Liver (tissue), 9 donors: ENCODE data around the gene KRTAP10-9. TPM values are rescaled to one million over a fixed set of nuclear protein-coding genes. Genes with fewer than 3 reads are reported as not detected.
"Not testable (repeated sequence)": the region's sequence is repeated elsewhere in the genome, so short reads cannot be mapped to it uniquely, and the experiment has no call there.

Experiments used
- DNase-seq: peaks from one replicate; pipeline ENCODE4 v3.0.0-alpha.2; 2017; ENCODE audit warnings: low spot score
- H3K27ac ChIP-seq, 2 donors: one replicate each; pipeline ENCODE4 v1.7.0; 2013; ENCODE audit warnings: inconsistent platforms in 2 of 2, low read length in 2 of 2, control low read depth in 1 of 2, low read depth in 1 of 2, mild to moderate bottlenecking in 1 of 2
- H3K27me3 ChIP-seq, 4 donors: one replicate each; pipeline versions ENCODE4 v1.6.1 to v1.7.0; 2013; ENCODE audit warnings: low read length in 3 of 4, inconsistent platforms in 1 of 4, mild to moderate bottlenecking in 1 of 4, moderate library complexity in 1 of 4; ENCODE audit not compliant: control insufficient read depth in 4 of 4, insufficient read depth in 4 of 4
- H3K36me3 ChIP-seq, 4 donors: one replicate each; pipeline versions ENCODE4 v1.6.1 to v1.7.0; 2013; ENCODE audit warnings: low read length in 3 of 4, mild to moderate bottlenecking in 3 of 4, low read depth in 1 of 4, moderate library complexity in 1 of 4; ENCODE audit not compliant: control insufficient read depth in 4 of 4, insufficient read depth in 3 of 4
- H3K4me1 ChIP-seq, 4 donors: one replicate each; pipeline versions ENCODE4 v1.6.1 to v1.7.0; 2013; ENCODE audit warnings: low read length in 3 of 4, mild to moderate bottlenecking in 3 of 4, moderate library complexity in 1 of 4; ENCODE audit not compliant: control insufficient read depth in 4 of 4, insufficient read depth in 4 of 4
- H3K4me3 ChIP-seq, 3 donors: one replicate each; pipeline versions ENCODE4 v1.6.1 to v1.7.0; 2013; ENCODE audit warnings: low read length in 3 of 3, control low read depth in 1 of 3, low read depth in 1 of 3, mild to moderate bottlenecking in 1 of 3
- H3K9ac ChIP-seq, 2 donors: one replicate each; pipeline ENCODE4 v1.7.0; 2013; ENCODE audit warnings: low read length in 2 of 2, mild to moderate bottlenecking in 2 of 2, moderate library complexity in 2 of 2, control low read depth in 1 of 2, low read depth in 1 of 2
- H3K9me3 ChIP-seq, 4 donors: one replicate each; pipeline versions ENCODE4 v1.6.1 to v1.7.0; 2013; ENCODE audit warnings: low read length in 3 of 4; ENCODE audit not compliant: control insufficient read depth in 4 of 4
- ATF3 ChIP-seq: IDR thresholded peaks from 2 replicates; pipeline ENCODE4 v1.6.1; 2016; ENCODE audit warnings: antibody characterized with exemption
- EGR1 ChIP-seq, 2 donors: IDR thresholded peaks; 2 replicates each; pipeline ENCODE4 v1.6.1; 2016 to 2018; ENCODE audit warnings: antibody characterized with exemption in 2 of 2, low read depth in 2 of 2
- FOXA1 ChIP-seq: IDR thresholded peaks from 2 replicates; pipeline ENCODE4 v1.6.1; 2016; ENCODE audit warnings: antibody characterized with exemption
- GABPA ChIP-seq, 2 donors: IDR thresholded peaks in 1 of 2; conservative IDR thresholded peaks in 1 of 2; 2 replicates each; pipeline ENCODE4 v1.6.1; 2016; ENCODE audit warnings: antibody characterized with exemption in 2 of 2, mild to moderate bottlenecking in 1 of 2, moderate library complexity in 1 of 2
- JUND ChIP-seq, 2 donors: IDR thresholded peaks; 2 replicates each; pipeline ENCODE4 v1.6.1; 2016; ENCODE audit warnings: antibody characterized with exemption in 2 of 2
- MAX ChIP-seq: IDR thresholded peaks from 2 replicates; pipeline ENCODE4 v1.6.1; 2016; ENCODE audit warnings: antibody characterized with exemption
- NR2F2 ChIP-seq: IDR thresholded peaks from 2 replicates; pipeline ENCODE4 v1.6.1; 2016; ENCODE audit warnings: antibody characterized with exemption
- RAD21 ChIP-seq, 2 donors: IDR thresholded peaks; 2 replicates each; pipeline ENCODE4 v1.6.1; 2016; ENCODE audit warnings: antibody characterized with exemption in 2 of 2, mild to moderate bottlenecking in 2 of 2
- REST ChIP-seq: IDR thresholded peaks from 2 replicates; pipeline ENCODE4 v1.6.1; 2016; ENCODE audit warnings: antibody characterized with exemption, mild to moderate bottlenecking
- SP1 ChIP-seq: IDR thresholded peaks from 2 replicates; pipeline ENCODE4 v1.6.1; 2018; ENCODE audit warnings: antibody characterized with exemption, mild to moderate bottlenecking
- TAF1 ChIP-seq: conservative IDR thresholded peaks from 2 replicates; pipeline ENCODE4 v1.6.1; 2016; ENCODE audit warnings: antibody characterized with exemption, mild to moderate bottlenecking
- YY1 ChIP-seq: IDR thresholded peaks from 2 replicates; pipeline ENCODE4 v1.6.1; 2016; ENCODE audit warnings: antibody characterized with exemption, mild to moderate bottlenecking
- WGBS: extraction: QIAGEN DNeasy Blood & Tissue Kit; methylation state at CpG from one replicate; pipeline ENCODE4 v1.1.7; 2013; 5-methylcytosine and 5-hydroxymethylcytosine counted together
- polyA plus RNA-seq, 2 donors: library from polyadenylated mRNA; stranded (reverse) in 1 of 2; unstranded in 1 of 2; fragments of 200-250 nt in 1 of 2; fragments of >200 nt in 1 of 2; fragmentation: Nextera tagmentation in 1 of 2; extraction: Ambion mirVana in 1 of 2; gene quantifications; one replicate each; pipeline versions ENCODE4 v1.2.1 to v1.2.3, GENCODE V29; 2013 to 2015
- total RNA-seq, 2 donors: library from RNA; depleted of rRNA; stranded (reverse); fragments of >200 nt; gene quantifications; one replicate each; pipeline ENCODE4 v1.2.3, GENCODE V29; 2014
- donor health status: healthy.
- donor health status: healthy.
- donor health status: healthy.
- donor health status: healthy.
- donor health status: healthy.

The KRTAP10-9 gene
- total and polyA plus RNA-seq, 4 donors = not detected

- Histone ChIP-seq H3K27ac (no peak within 1 kb of the TSS), H3K9ac (no peak within 1 kb of the TSS), H3K4me1 (no peaks in the 10 kb centered on the region), H3K9me3 (peaks cover 0 to 3% (median 2%) of the 10 kb centered on the region in 4 donors), H3K27me3 (peaks cover 0 to 3% (median 0%) of the 10 kb centered on the region in 4 donors), H3K4me3 (no peak within 1 kb of the TSS), H3K36me3 (no peaks in the 10 kb centered on the region)
- no peak for DNase-seq
- WGBS = 60% methylated on average over 21 of the region's 21 CpGs
- TF ChIP-seq JUND (IDR thresholded peaks at IDR 0.05) = no peak
- TF ChIP-seq SP1 = no peak
- no peak for TF ChIP-seq RAD21 (IDR thresholded peaks at IDR 0.05)
Observed at GRCh38 chr21:44637018-44637850, 10.3 kb downstream of the KRTAP10-9 start, which contains the start of gene KRTAP10-10. Gene KRTAP10-10, plus strand, starts transcription at chr21:44637356. Its CDS starts 62 bp downstream, at chr21:44637418.

- not testable (repeated sequence) for H3K36me3 ChIP-seq, H3K27ac ChIP-seq, DNase-seq, H3K27me3 ChIP-seq, H3K4me3 ChIP-seq, H3K9ac ChIP-seq, H3K4me1 ChIP-seq, H3K9me3 ChIP-seq
- WGBS = 64% methylated on average over 11 of the region's 12 CpGs
Observed at GRCh38 chr21:44637851-44638348, 11.0 kb downstream of the KRTAP10-9 start.

GRCh38 chr21:44638506-44639330 is 11.8 kb downstream of the KRTAP10-9 start:
- not testable (repeated sequence) for H3K27me3 ChIP-seq, H3K9ac ChIP-seq
- 76% methylated on average over 21 of the region's 21 CpGs for whole genome bisulfite sequencing

GRCh38 chr21:44639331-44639655 is 12.4 kb downstream of the KRTAP10-9 start:
- no peak for TF ChIP-seq GABPA (IDR thresholded peaks at IDR 0.05 in 1 of 2, conservative IDR thresholded peaks at IDR 0.05 in 1 of 2)
- no peak for TF ChIP-seq TAF1
- no peak for TF ChIP-seq REST
- TF ChIP-seq EGR1 (IDR thresholded peaks at IDR 0.05; ENCODE audit: low read depth in 2 of 2) = no peak
- no peak for TF ChIP-seq MAX
- no peak for TF ChIP-seq YY1
- no peak for TF ChIP-seq NR2F2
- no peak for TF ChIP-seq ATF3
- no peak for TF ChIP-seq FOXA1
- no peak for TF ChIP-seq RAD21 (IDR thresholded peaks at IDR 0.05)
- Histone ChIP-seq H3K4me1 (no peaks in the 10 kb centered on the region), H3K4me3 (no peak overlapping the region), H3K27me3 (peaks cover 0 to 3% (median 0%) of the 10 kb centered on the region in 4 donors), H3K27ac (no peak overlapping the region), H3K36me3 (no peaks in the 10 kb centered on the region), H3K9me3 (peaks cover 0 to 8% (median 4%) of the 10 kb centered on the region in 4 donors), H3K9ac (no peak overlapping the region)
- WGBS = 77% methylated on average over 12 of the region's 12 CpGs
- DNase-seq = no peak

More at GRCh38 chr21:44638506-44639330, 11.8 kb downstream of the KRTAP10-9 start:
- not testable (repeated sequence) for DNase-seq, H3K36me3 ChIP-seq, H3K9me3 ChIP-seq, H3K4me3 ChIP-seq, H3K4me1 ChIP-seq, H3K27ac ChIP-seq
